Measurements from ENCODE around the gene NUSAP1. TPM values are rescaled to one million over a fixed set of nuclear protein-coding genes. Genes with fewer than 3 reads are reported as not detected.
A peak's percentile ranks its signal among the peaks of the same experiment; 100 is the strongest.
"Not testable (repeated sequence)": the region's sequence is repeated elsewhere in the genome, so short reads cannot be mapped to it uniquely, and the experiment has no call there.

Gene NUSAP1
- total RNA-seq, 1 donor from 2014 or later, result 63.9 TPM

DNA sequence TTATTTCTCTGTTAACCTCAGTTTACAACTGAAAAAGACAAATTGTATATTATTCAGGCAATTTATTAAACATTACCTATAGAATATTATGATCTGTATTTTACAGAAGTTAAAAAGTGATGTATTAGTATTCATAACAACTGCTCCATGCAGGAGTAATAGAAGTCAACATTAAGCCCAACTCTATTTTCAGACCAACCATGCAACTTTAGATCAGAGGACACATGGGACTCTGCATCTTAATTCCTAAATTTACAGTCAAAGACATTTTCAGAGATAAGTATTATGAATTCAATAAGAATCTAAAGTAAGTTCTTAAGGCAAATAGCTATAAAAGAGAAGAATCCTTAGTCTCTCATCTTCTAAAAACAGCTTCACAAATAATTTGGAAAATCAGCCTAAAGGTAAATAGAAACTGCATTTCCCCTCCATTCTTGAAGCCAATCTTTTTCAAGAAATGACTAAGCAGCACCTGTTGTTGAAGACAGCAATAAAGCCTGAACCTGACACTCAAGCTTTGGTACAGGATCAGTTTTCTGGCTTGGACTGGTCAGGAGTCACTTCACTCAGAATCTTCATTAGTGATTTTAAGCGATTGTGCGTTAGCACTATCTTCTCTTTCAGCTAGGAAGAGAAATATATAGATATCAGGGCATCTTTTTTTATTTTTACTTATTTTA is 23.3 kb upstream of the NUSAP1 start:
- Mint-ChIP-seq H3K4me3 (ENCODE audit: low read depth) (no peak overlapping the region), H3K9me3 (ENCODE audit: low read depth) (no peaks in the 10 kb centered on the region), H3K27ac (no peak overlapping the region), H3K36me3 (ENCODE audit: insufficient read depth) (peaks cover 5% of the 10 kb centered on the region), H3K4me1 (ENCODE audit: low read depth) (no peaks in the 10 kb centered on the region), H3K27me3 (no peaks in the 10 kb centered on the region)
- DNase-seq (ENCODE audit: low spot score, unreplicated experiment), result no peak
- TF ChIP-seq CTCF (IDR thresholded peaks at IDR 0.05; ENCODE audit: unreplicated experiment), result no peak

DNA sequence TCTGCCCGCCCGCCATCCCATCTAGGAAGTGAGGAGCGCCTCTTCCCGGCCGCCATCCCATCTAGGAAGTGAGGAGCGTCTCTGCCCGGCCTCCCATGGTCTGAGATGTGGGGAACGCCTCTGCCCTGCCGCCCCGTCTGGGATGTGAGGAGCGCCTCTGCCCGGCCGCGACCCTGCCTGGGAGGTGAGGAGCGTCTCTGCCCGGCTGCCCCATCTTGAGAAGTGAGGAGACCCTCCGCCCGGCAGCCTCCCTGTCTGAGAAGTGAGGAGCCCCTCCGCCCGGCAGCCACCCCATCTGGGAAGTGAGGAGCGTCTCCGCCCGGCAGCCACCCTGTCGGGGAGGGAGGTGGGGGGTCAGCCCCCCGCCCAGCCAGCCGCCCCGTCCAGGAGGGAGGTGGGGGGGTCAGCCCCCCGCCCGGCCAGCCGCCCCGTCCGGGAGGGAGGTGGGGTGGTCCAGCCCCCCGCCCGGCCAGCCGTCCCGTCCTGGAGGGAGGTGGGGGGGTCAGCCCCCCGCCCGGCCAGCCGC is 11.8 kb upstream of the NUSAP1 start:
- not testable (repeated sequence) for H3K4me1 Mint-ChIP-seq (ENCODE audit: low read depth); H3K9me3 Mint-ChIP-seq (ENCODE audit: low read depth); H3K27ac Mint-ChIP-seq; H3K4me3 Mint-ChIP-seq (ENCODE audit: low read depth); DNase-seq (ENCODE audit: low spot score, unreplicated experiment); H3K27me3 Mint-ChIP-seq
- peaks cover 12% of the 10 kb centered on the region for H3K36me3 Mint-ChIP-seq (ENCODE audit: insufficient read depth)

DNA sequence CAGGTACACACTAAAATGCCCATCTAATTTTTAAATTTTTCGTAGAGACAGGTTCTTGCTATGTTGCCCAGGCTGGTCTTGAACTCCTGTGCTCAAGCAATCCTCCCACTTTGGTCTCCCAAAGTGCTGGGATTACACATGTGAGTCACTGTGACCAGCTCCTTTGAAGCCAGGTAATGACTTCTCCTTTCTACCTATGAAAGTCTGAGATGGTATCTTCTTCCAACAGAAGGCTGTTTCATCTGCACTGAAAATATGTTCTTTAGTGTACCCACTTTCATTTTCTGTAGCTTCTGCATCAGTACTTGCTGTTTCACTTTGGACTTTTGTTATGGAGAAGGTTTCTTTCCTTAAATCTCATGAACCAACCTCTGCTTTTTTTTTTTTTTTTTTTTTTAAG is 9.1 kb upstream of the NUSAP1 start:
- TF ChIP-seq CTCF (IDR thresholded peaks at IDR 0.05; ENCODE audit: unreplicated experiment), result no peak
- H3K4me3 Mint-ChIP-seq (ENCODE audit: low read depth), result no peak overlapping the region

DNA sequence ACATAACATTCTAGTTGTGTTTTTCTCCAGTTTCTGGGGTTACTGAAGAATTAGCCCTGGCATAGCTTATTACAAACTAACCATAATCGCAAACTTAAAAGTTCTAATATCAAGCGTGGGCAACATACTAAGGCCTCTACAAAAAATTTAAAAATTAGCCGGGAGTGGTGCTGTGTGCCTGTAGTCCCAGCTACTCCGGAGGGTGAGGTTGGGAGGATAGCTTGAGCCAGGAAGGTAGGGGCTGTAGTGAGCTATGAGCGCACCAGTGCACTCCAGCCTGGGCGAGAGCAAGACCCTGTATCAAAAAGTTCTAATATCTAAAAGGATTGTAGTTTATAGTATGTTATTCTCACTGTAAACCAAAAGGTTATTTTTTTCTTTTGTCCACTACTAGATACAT is 1.4 kb upstream of the NUSAP1 start:
- TF ChIP-seq CTCF (IDR thresholded peaks at IDR 0.05; ENCODE audit: unreplicated experiment), result no peak
- H3K9me3 Mint-ChIP-seq (ENCODE audit: low read depth), result no peaks in the 10 kb centered on the region
- H3K4me1 Mint-ChIP-seq (ENCODE audit: low read depth), result peaks cover 17% of the 10 kb centered on the region
- H3K27ac Mint-ChIP-seq, result peak overlapping the region; percentile 92
- no peaks in the 10 kb centered on the region for H3K36me3 Mint-ChIP-seq (ENCODE audit: insufficient read depth)
- DNase-seq (ENCODE audit: low spot score, unreplicated experiment), result no peak
- H3K27me3 Mint-ChIP-seq, result no peaks in the 10 kb centered on the region
- H3K4me3 Mint-ChIP-seq (ENCODE audit: low read depth), result peak overlapping the region; percentile 100

More for the DNA sequence above, 9.1 kb upstream of the NUSAP1 start:
- Mint-ChIP-seq H3K9me3 (ENCODE audit: low read depth) (no peaks in the 10 kb centered on the region), H3K4me1 (ENCODE audit: low read depth) (no peaks in the 10 kb centered on the region), H3K27me3 (no peaks in the 10 kb centered on the region), H3K27ac (no peak overlapping the region), H3K36me3 (ENCODE audit: insufficient read depth) (peaks cover 8% of the 10 kb centered on the region)
- no peak for DNase-seq (ENCODE audit: low spot score, unreplicated experiment)

- H3K36me3 Mint-ChIP-seq (ENCODE audit: insufficient read depth), result no peaks in the 10 kb centered on the region
- DNase-seq (ENCODE audit: low spot score, unreplicated experiment), result peak; percentile 64
- H3K27me3 Mint-ChIP-seq, result no peaks in the 10 kb centered on the region
Observed at GRCh38 chr15:41331833-41332193, 868 bp upstream of the NUSAP1 start.

More at GRCh38 chr15:41331833-41332193, 868 bp upstream of the NUSAP1 start:
- peak overlapping the region; percentile 92 for H3K27ac Mint-ChIP-seq
- H3K9me3 Mint-ChIP-seq (ENCODE audit: low read depth), result no peaks in the 10 kb centered on the region
- H3K4me3 Mint-ChIP-seq (ENCODE audit: low read depth), result peak overlapping the region; percentile 100
- H3K4me1 Mint-ChIP-seq (ENCODE audit: low read depth), result peaks cover 17% of the 10 kb centered on the region
- peak; percentile 74 for TF ChIP-seq CTCF (IDR thresholded peaks at IDR 0.05; ENCODE audit: unreplicated experiment)
